HG02852 (cell line): ENCODE data around the gene MAPKAP1.

Experiments
- ATAC-seq: cut with Tn5 transposase; IDR thresholded peaks from one replicate; pipeline ENCODE4 v1.9.1; 2021; ENCODE audit warnings: mild to moderate bottlenecking, moderate library complexity; ENCODE audit not compliant: unreplicated experiment

MAPKAP1 gene

DNA sequence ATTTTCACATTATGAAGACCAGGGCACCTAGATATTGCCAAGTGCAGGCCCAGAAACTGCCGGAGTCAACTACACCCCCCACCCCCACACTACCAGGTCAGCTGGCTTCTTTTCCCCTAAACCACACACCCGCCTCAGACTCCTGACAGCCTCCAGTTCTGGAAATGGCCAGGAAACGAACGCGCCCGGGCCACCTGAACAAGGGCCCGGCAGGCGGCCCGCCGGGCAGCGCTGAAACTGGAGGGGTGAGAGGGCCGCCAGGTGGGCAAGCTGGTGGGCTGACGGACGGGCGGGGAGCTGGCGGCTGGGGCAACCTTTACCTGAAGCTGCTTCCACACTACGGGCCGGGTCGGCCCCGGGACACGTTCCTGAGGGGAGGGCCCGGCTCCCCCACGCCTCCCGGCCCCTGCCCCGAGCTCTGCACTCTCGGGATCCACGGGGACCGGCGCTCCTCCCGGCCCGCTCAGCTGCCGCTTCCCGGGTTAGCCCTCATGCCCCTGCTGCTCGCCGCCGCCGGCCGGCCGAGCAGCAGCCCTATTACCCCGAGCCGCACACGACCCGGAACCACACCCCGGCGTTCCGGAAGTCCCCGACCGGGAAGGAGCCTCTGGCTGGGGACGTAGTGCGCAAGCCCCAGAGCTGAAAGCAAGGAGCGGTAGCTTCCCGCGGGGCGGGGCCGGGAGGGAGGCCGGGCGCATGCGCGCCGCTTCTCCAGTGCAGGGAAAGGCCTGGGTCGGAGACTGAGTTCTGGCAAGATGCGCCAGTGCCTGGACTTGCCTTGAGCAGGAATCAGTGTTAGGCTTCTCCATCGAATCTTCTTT is at the start of gene MAPKAP1:
Gene MAPKAP1, minus strand, starts transcription at position 558 of the 821 bp plus-strand sequence. CDS start 34,634 bp downstream, outside the sequence.
- ATAC-seq: peak; percentile 96

DNA sequence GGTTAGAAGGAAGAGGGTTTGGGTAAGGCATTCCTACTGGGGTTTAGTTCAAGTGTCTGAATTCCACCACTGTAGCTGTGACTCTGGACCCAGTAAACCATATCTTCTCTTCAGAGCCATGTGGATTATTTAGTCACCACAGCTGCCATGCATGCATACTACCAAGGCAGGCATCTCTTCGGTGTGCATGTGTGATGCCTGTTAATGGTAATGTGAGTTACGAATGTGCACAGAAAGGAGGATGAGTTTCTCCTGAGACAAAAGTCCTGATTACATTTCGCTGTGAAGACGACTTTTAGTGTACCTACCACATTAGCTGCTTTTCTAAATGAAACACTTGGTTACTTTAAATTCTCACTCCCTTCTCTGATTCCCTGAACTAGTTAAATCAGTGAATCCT is 49.5 kb upstream of the MAPKAP1 start:
- ATAC-seq: no peak

DNA sequence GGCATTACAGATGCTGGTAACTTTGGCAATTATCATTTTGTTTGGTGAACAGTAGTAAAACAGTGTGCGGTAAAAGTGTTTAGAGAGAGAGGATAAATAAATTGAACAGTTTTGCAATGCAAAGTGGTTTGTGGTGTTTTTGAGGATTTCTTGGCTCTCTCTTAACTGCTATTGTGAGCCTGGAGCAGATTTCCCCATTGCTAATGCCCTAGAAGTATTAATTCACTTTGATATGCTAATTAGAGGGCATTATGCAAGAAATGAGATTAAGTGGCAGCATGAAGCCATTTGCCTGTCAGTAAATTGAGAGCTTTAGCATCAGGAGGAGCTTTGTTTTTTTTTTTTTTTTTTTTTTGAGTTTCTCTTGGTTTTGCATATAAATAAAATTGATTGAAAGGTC is 48.3 kb upstream of the MAPKAP1 start:
- ATAC-seq: no peak

DNA sequence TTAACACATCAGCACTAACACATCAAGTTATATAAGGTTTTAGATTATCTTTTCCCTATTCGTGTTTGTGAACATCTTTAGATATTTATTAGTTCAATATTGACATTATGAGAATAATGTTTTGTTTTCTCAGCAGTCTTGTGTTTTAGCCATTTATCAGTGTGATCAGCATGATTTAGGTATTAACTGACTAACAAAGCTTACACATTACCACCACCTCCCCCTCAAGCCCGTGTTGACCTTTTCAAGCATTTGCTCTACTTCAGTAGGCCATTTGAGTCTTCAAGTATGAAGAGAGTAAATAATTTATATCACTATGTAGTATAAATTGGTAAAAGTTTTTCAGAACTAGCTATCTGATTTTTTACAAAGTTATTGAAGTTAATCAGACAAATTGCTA is 47.1 kb upstream of the MAPKAP1 start:
- ATAC-seq: no peak

DNA sequence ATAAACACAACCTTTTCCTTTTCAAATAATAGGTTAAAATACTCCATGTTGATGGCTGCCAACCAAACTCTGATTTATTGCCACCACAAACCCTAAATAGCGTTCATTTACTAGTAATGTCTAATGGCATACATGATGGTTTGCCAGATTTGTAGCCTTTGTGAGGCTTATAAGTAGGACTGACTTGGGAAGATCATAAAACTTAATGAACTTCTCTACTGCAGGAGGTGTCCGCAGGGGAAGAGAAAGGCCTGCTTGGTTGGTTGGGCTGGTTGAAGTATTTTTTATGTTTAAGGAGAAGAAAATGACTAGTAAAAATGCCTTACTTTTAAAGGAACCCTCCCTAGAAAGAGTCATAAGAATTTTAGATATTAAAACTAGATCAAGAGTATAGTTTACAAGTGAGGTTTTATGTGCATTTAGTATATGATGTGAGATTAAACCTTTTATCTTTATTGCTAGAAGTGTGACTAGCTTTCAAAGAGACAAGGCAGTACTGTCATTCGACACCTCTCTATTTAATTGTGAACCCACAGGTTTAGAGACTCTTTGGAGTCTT is 45.1 kb upstream of the MAPKAP1 start:
- ATAC-seq: no peak

DNA sequence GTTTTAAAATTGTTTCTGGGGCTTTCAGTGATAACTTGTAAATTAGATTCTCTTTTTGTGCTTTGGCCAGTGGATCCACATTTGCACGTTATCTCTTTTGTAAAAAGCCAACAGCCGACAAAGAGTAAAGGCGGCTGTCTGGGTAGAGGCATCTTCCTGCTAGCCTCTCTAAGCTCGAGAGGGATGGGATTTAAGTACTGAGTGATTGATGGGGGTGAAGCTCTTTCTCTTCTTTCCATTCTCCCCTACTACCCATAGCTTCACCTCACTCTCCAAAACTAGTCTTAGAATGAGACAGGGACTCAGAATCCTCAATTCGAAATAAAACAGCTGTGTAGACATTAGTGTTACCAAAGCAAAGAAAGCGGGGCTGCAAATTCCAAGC is 43.6 kb upstream of the MAPKAP1 start:
- no peak for ATAC-seq

DNA sequence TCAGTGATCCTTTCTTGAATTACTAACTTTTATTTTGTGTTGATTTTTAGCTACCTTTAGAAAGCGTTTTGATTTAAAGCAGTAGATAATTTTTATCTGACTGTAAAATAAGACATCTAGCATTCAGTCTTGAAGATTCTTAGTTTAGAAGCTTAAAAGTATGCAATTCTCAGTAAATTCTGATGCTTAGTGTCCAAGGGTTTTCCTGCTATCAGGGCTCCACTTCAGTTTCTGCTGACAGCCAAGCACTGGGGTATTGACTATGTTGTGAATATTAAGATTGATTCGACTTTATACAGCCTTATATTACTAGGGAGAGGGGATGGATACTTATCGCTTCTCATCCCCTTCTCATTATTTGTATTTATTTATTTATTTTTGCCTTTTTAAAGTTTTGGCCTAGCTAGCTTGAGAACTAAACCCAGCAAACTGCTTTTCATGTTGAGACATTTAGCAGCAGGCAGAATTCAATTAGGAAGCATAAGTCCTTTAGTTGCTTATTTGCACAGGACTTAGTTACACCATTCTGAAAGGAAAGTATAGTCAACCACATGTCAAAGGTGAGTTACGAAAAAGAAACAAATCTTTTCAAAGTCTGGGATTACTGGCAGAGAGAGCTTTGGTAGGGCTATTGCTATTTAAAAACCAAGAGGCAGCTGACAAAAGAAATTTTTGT is 43.1 kb upstream of the MAPKAP1 start:
- no peak for ATAC-seq

DNA sequence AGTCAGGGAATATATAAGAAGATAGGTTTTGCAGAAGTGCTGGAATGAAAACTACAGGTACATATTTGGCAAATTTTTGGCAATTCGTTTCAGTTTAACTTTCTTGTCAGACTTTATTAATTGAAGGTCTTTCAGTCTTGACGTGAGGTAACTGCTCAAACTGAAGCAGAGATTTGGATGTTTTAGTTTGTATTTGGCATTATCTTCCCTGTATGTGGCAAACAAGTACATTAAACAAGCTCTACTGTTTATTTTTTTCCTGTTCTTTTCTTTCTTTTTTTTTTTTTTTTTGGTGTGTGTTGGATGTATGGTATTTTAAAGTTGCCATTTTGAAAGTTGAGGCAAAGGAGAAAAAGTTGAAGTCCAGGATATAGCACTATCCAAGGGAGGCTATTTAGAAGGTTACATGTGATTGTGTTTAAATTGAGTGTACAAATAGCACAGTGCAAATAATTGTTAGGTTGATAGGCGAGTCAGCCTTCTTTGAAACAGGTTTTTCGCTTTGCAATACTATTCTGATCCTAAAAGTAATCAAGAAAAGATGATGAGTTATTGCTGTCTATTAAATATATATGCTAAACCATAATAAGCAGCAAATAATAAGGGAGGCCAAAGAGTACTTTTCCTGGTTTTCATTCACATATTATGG is 42.4 kb upstream of the MAPKAP1 start:
- ATAC-seq: no peak

DNA sequence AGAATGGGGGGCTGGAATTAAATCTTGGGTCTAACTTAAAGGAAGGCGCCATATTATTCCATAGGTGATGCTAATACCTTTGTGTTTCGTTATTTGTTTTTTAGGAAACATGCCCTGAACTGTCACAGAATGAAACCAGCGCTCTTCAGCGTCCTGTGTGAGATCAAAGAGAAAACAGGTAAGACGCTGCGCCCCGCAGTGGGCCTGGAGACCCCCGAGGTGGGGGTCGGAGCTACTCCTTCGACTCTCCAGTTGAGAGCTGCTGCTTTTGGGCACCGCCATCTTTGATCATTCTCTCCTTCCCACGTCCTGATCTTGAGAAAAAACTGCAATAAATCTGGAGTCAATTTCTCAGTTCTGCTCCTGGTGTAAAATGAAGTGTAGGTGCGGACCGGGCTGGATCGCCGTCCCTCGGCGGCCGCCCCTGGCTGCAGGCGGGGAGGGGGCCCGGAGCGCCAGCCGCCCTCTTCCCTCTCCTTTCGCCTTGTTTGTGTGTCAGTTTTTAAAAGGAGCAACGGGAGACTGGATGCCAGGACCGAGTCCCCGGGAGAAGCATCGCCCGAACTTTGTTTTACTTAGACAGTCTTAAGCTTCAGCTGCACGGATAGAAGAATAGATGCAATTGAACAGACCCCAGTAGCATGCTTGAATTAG is 41.6 kb upstream of the MAPKAP1 start:
- ATAC-seq: no peak

DNA sequence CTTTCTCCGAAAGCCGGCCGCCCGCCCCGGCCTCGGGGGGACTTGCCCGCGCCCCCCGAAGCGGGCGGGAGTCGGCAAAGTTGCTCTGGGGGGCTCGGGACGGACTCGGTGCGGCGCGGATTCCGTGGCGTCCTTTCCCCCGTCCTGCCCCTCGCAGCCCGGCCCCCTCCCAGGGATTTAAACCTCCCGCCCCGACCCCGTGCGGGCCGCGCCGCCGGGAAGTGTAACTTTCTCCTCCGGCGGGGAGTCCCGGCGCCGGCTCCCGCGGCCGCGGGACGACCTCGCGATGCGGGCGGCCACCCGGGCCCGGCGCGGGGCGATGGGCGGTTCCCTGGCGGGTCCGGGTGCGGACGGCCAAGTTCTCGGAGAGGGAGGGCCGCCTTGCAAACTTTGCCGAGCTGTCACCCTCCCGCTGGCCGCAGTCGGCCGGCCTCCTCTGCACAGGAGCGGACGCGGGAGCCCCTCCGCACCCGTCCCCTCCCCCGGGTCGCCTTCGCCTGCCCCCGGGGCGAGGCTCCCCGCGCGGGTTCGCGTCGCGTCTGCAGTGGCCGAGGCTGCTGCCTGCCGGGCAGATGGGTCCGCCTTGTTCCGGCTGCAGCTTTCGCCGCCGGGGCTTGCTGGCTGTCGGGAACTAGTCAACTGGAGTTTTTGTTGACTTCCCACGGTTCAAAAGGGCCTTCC is 40.9 kb upstream of the MAPKAP1 start:
- ATAC-seq: no peak

DNA sequence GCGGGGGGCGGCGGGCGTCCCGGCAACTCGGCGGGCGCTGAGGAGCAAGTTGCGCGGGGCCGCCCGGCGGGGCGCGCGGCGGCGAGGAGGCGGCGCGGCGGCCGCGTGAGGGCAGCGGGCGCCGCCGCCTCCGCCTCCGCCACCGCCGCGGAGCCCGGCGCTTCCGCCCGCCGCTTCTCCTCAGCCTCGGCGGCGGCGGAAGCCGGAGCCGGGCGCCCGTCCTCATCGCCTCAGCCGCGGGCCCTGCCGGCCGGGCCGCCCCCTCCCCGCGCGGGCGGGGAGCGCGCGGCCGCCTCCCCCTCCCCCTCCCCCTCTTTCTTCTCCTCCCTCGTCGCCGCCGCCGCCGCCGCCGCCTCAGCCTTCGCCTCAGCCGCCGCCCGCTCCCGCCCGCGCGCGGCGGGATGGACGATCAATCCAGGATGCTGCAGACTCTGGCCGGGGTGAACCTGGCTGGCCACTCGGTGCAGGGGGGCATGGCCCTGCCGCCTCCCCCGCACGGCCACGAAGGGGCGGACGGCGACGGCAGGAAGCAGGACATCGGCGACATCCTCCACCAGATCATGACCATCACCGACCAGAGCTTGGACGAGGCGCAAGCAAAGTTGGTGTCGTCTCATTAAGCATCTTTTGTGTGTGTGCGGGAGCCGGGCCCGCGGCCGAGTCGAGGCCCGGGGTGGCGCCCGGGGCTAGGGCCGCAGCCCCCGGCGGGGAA is 40.2 kb upstream of the MAPKAP1 start, which contains the start of gene PBX3:
Gene PBX3, plus strand, starts transcription at position 321 of the 712 bp plus-strand sequence.
- peak; percentile 8 for ATAC-seq

DNA sequence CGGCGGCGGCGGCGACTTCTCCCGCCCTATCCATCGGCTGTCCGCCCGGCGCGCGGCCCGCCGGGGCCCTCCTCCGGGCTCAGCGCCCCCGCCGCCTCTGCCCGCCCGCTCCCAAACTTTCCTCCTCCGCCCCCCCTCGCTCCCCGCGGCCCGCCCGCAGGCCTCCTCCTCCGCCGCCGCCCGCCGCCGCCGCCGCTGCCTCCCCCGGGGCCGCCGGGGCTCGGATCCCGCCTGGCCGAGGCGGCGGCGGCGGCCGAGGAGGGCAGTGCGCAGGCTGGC is 39.7 kb upstream of the MAPKAP1 start:
- peak; percentile 10 for ATAC-seq

DNA sequence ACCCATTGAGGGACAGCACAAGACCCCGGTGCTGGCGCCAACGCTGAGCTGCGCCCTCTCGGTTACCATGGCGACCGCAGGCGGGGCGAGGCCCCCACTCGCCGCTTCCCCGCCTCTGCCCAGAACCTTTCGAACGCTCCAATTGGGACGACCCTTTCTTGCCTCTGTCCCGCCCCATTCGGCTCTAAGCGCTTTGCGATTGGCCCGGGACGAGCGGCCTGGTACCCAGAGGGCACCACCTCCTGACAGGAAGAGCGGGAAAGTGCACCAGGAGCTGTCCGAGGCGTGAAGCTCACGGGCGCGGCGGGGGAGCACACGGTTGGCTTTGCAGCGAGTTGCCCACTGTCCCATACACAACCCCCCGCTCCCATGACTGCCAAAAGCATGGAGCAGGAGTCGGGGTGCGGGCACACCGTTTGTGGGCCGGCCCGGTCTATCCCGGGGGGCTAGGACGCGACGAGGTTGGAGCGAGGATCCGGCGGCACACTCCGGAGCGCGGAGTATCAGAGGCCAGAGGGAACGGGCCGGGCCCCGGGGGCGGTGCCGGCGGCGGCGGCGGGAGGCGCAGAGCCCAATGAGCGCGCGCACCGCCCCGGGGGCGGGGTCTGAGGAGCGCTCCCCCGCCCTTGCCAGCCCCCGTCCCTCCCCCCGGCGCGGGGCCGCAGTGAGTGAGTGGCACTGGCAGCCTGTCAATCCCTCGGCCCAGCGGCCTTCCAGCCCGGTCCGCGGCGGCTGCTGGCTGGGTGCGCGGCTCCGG is 39.2 kb upstream of the MAPKAP1 start:
- peak; percentile 74 for ATAC-seq

DNA sequence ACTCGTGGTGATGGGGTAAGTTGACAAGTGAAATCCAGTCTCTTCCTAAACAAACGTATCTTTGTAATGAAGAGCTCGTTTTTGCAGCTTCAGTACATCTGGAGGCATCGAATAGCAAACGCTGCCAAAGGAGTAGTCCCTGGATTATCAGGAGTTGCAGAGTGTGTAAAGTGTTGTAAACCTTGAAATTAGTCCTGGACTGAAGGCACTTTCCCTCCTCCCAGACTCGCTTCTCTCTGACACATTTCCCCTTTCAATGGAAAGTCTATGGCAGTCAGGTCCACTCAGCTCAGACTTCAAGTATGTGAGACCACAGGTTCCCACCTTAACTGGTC is 38.6 kb upstream of the MAPKAP1 start:
- no peak for ATAC-seq

DNA sequence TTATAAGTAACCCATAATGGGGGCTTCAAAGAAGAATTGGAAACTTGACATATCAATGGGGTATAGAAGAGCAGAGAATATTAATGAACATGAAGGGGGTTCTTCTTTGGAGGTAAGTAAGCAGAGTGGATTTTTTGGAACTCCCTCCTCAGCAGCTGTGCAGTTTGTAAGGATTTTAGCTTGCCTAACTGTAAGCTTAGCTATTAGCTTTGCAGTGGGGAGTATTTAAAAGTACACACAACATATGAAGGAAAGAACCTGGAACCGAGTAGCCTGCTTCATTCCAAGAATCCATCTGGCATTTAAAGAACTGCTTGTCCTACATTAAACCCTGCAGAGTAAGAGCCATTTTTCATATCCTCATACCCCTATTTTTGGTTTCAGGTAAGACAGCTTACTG is 38.0 kb upstream of the MAPKAP1 start:
- ATAC-seq: no peak

DNA sequence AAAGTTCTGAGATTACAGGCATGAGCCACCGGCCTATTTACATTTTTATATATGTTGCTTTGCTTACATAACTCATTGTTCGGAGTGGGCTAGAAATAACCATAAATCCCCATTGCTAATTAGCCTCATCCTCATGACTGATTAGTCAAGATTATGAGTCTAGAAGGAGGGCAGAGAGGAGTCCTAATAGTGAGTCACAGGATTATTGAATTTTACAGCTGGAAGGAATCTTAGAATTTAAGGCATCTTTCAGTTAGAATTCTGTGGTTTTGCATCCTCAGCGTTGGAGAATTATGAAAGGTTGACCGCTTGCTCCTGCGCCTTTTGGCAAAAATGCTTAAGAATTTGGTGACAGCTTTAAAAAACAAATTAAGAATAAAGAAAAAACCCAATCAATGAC is 37.6 kb upstream of the MAPKAP1 start:
- ATAC-seq: no peak

DNA sequence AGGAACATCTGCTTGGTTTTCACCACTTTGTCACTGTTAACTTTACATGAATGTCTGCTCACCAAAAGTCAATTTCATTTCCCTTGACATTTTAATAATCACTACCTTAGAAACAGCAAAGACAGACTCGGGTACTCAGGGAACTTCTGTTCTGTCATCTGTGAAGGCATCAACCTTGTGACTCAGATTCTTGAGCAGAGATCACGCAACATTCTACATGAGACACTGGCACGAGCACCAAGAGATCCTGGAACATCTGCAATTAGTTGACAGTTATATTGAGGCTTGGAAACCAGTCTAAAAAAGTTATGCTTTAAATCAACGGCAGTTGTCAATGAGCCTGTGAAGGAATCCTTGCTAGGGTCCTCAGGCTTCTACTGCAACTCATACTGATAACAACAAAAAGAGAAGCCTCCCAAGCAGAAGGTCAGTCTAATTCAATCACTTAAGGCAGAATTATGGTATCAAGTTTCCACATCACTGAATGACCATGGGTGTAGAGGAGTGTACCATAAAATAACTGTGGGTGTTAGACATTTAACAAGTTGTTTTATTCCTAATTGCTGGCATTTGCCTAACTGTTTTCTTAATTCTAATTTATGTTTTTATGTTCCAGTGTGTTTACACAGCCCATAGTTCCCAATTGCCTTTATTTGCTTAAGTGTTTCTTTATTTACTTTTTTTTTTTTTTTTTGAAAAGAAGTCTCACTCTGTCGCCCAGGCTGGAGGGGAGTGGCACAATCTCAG is 36.8 kb upstream of the MAPKAP1 start:
- no peak for ATAC-seq

DNA sequence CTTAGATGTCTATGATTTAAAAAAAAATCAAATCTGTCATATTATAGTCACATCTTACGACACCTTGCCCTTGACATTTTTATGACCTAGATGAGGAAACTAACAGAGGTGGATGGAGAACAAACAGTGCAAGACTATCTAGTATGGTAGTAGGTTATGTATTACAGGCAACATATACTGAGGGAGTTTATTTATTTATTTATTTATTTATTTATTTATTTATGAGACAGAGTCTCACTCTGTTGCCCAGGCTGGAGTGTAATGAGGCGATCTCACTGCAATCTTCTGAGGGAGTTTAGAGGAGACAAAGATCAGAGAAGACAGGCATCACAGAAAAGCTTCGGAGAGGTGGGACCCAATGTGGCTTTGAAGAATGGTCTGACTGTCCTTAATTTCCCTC is 35.6 kb upstream of the MAPKAP1 start:
- no peak for ATAC-seq

DNA sequence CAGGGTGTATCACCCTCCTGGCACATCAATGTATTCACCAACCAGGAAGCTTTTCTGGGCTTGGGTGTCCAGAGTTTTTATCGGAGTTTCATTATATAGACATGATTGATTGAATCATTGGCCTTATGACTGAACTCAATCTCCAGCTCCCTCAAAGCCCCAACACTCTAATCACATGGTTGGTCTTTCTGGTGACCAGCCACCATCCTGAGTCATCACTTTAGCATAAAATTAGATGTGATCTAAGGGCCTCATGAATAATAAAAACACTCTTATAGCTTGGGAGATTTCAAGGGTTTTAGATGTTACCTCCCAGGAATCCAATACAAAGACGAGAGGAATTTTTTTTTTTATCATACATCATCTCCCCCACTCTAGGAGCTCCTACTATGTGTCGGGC is 32.4 kb upstream of the MAPKAP1 start:
- ATAC-seq: no peak
